GM20000 (cell line): ENCODE results near the gene KCTD17.

ENCODE experiments used
- DNase-seq: peaks from one replicate; pipeline ENCODE4 v3.0.0; 2012; ENCODE audit warnings: low spot score
- CTCF ChIP-seq: IDR thresholded peaks from 2 replicates; pipeline ENCODE4 v1.5.1; 2012; ENCODE audit warnings: mild to moderate bottlenecking, control low read depth; ENCODE audit errors: extremely low read depth, missing control alignments

The KCTD17 gene

GRCh38 chr22:37062702-37063381, 11.3 kb downstream of the KCTD17 start:
- no peak for DNase-seq
- no peak for TF ChIP-seq CTCF

GRCh38 chr22:37063431-37064420, 12.2 kb downstream of the KCTD17 start:
- DNase-seq = no peak
- no peak for TF ChIP-seq CTCF

- TF ChIP-seq CTCF = no peak
- DNase-seq = no peak
Measured at GRCh38 chr22:37064553-37064952, 13.0 kb downstream of the KCTD17 start.

- DNase-seq = no peak
- TF ChIP-seq CTCF = no peak
Measured at GRCh38 chr22:37065180-37065579, 13.6 kb downstream of the KCTD17 start.

GRCh38 chr22:37065961-37066360, 14.4 kb downstream of the KCTD17 start:
- TF ChIP-seq CTCF = no peak
- DNase-seq = no peak

- no peak for TF ChIP-seq CTCF
- no peak for DNase-seq
Measured at GRCh38 chr22:37067428-37067827, 15.9 kb downstream of the KCTD17 start.

GRCh38 chr22:37068859-37069258, 17.3 kb downstream of the KCTD17 start:
- no peak for TF ChIP-seq CTCF
- DNase-seq = no peak
